Umbilical cord (tissue), 2 donors: ENCODE data around the gene TAAR6. TPM values are rescaled to one million over a fixed set of nuclear protein-coding genes. Genes with fewer than 3 reads are reported as not detected.
"Not testable (repeated sequence)": the region's sequence is repeated elsewhere in the genome, so short reads cannot be mapped to it uniquely, and the experiment has no call there.

Experiments
- DNase-seq: peaks from one replicate; pipeline ENCODE4 v3.0.0-alpha.2; 2015; ENCODE audit warnings: low spot score
- total RNA-seq: library from RNA; depleted of rRNA; stranded (reverse); fragments of >200 nt; gene quantifications from one replicate; pipeline ENCODE4 v1.2.3, GENCODE V29; 2014; ENCODE audit warnings: low replicate concordance; ENCODE audit not compliant: insufficient read depth

Gene TAAR6
- total RNA-seq, 1 donor from 2014 or later, result not detected

DNA sequence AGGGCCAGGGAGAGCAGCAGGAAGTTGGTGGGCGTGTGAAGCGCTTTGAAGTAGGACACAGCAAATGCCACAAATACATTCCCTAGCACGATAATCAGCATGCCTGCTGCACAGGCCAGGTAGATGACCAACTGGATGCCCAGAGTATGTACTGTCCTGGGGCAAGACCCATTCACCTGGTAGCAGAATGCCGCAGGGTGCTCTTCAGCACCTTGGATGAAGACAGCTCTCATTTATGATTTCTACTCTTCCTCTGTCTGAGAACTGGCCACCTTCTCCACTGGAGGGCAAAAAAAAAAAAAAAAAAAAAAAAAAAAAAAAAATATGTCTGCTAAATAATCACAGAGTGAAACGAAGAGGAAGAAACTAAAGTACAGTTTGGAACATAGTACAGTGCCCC lies 19.3 kb downstream of the TAAR6 start, which contains the start of gene TAAR5:
Gene TAAR5 (minus strand): TSS at position 288 of the 400 bp plus-strand sequence. CDS start 55 bp downstream, at position 233.
- DNase-seq, result no peak

DNA sequence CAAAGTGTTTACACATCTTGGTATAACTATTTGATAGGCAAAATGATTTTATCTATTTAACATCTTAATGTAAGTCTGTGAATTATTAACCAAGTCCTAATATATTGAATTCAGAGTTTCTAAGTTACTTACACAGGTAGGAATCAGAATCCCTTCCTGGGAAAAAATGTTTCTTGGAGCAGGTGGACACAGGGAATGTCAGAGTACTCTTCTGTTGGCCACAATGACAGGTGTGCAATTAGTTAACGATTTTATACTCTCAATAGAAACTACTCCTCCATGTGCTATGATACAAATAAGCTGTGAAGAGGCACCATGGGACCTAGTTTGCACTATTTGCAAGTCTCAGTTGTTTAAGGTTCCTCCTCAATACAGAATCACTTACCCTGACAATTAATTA lies 20.2 kb downstream of the TAAR6 start:
- no peak for DNase-seq

DNA sequence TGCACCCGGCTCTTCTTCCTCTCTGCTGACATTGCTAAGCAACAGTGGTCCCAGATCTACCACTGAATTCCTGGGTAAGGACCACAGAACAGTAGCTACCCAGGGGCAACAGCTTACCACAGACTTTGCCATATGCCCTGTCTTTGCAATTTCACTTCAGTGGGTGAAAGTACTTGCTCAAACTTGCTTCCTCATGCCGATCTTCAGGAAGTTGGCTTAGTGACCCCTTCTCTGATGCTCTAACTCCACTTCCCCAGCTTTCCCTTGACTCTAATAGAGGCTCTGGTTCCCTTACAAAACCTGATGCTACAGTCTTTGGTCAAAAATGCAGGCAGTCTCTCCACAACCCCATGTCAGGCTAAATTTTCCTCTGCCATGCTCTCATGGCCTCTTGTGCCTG lies 22.7 kb downstream of the TAAR6 start:
- DNase-seq, result no peak

DNA sequence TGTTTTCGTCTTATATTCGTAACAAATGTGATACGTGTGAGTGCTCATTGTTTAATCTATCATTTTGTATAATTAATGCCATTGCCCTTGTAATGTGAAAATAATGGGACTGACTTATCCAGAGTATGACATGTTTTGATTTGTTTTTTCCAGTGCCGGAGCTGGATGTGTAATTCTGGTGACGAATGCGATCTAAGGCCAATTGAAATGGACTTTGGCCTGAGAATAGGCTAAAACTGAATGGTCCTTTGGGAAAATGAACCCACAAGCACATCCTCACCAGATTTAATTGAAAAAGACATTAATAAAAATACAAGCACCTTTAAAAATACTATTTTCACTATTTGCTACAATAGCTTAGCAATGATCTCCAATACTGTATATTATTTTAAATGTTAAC lies 26.1 kb downstream of the TAAR6 start:
- DNase-seq, result no peak

DNA sequence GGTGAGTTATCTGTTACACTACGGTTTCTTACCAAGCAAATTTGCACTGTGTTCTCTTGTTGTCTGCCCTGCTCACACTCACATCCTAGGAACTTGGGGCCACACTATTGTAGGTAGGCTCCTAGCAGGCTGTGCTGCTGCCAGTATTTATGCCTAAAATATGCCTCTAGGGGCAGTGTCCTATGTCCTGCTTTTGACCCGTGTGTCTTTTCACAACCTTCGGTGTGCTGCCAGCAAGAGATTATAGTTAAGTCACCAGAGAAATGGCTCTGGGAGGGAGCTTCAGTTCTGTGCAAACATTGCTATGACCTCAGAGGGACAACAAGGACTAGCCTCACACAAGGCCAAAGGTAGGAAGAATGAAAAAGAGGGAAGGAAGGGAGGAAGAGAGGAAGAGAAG lies 28.4 kb downstream of the TAAR6 start:
- DNase-seq, result no peak

DNA sequence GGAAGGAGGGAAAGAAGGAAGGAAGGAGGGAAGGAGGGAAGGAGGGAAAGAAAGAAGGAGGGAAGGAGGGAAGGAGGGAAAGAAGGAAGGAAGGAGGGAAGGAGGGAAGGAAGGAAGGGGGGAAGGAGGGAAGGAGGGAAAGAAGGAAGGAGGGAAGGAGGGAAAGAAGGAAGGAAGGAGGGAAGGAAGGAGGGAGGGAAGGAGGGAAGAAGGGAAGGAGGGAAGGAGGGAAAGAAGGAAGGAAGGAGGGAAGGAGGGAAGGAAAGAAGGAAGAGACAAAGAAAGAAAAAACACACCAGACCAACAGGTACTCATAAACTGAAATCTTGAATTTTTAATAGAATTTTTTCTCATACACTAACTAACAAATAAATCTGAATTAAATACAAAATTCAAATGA lies 30.8 kb downstream of the TAAR6 start:
- DNase-seq, result not testable (repeated sequence)

DNA sequence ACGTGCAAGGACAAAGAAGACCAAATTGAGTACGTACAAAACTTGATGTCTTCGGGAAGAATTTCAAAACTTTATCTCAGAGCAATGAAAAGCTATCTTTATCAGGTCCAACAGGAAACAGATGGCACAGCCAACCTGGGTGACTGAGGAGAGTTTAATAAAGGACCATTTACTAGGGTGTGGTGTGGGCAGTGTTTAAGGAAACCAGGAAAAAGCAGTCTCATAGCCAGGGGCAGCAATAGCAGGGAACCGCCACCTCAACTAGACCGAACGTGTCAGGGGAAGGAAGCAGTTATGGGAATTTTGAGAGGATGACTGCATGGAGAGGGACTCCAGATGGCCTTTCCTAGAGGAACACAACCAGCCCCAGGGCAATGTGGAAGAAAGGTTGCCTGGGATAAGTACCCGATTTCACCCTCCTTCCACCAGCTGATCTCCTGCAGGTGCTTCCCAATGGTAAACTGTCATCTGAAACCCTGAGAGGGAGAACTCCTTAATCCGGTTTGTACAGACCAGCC lies 34.6 kb downstream of the TAAR6 start:
- DNase-seq, result no peak

DNA sequence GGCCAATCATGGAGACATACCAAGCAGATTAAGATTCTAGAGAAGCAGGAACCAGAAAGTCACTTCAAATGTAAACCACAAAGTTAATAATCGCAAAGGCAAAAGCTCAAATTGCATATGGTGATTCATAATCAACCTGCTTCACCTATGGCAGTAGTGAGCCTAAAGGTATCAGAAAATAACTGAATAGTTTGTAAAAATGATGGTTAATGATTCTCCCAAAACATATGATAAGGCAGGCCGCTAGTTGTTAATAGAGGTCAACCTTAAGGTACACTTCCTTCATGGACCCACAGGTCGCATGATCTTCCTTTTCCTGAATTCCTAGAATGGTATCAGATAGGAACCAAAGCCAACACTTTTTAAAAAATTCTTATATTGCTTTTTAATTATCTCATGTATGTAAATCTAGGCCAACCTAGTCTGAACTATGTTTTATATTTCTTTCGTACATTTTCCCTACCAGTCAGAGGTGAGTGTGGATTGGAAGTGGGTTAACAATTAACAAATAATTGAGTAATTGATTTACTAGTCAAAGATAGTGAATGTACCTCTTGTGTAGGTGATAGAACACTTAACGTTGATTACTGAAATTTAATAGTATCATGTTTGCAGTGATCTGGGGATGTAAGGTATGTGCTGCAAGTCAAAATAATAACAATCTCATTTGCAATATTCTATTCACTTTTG lies 37.6 kb downstream of the TAAR6 start:
- DNase-seq, result no peak

DNA sequence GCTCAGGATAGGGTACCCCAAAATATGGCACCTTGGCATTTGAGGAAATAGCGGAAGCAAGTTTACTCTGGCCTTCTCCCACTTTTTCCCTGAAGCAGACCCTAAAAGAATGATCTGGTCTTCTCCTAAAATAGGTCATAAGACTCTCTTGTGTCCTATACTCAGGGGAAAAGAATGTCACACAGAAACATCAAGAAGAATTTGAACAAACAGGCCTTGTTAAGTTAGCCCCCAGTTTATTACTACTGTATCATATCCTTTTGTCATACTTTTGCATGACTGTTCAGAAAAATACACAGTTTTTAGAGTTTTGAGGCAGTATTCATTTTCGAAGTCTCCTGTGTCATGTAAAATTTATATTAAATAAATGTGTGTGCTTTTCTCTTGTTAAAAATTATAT lies 41.5 kb downstream of the TAAR6 start:
- no peak for DNase-seq

DNA sequence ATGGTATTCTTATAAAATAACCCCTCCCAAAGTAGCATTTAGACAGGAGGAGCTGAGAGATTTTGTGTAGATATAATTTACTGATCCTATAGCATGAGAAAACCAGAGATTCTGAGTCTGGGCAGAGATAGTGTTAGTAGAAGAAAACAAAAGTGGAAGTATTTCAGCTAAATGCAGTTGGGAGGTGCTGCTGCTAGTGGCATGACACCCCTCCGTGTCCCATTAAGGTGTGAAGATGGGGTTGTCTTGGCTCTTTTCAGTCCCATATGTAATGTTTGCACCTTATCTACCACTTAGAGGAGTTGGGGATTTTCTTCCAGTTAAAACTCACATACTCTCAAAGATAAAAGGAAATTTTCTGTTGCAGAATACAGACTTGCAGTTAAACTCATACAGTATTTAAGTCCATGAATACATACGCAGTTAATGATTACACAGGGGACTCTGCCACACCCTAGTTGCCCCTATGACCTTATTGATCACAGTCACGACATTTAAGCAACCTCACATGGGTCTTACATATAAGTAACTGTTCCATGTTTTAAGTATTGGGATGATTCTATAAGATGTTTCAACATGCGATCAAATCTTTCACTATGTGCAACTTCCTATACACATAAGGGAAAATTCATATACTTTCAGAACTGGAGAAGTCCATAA lies 42.5 kb downstream of the TAAR6 start:
- DNase-seq, result no peak

DNA sequence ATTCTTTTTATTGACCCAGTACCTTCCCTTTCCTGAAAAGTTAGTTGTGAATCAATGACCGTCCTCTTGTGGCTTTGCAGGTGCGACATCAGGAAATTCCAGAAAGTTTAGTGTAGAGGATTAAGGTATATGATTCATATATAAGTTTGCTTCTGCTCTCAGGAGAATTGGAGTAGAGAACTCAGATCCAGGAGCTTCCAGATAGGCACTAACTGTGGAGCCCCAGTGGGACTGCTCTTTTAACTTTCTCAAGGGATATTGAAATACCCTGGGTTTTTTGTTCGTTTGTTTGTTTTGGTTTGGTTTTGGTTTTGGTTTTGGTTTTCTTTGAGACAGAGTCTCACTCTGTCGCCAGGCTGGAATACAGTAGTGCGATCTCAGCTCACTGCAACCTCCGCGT lies 44.4 kb downstream of the TAAR6 start:
- DNase-seq, result no peak

DNA sequence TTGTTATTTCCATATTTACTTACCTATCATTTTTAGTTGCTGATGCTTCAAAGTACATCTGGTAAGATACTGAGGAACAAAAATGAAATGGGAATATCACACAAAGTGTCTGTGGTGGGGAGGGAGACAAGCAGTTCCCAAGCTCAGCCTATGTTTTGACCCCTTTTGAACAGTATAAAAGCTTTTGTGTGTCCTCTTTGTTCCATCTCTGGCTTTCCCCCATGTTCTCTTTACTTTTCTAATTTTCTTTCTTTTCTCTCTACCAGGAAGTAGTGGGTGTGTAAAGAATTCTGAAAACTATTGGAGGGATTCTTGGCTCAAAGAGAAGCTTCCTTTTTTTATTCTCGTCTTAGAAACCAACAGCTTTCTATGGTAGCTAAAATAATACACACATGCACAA lies 46.6 kb downstream of the TAAR6 start:
- DNase-seq, result no peak

Other genes starting within 250 kb of the TAAR6 start
- gene MOXD1, start 168.8 kb upstream of the TAAR6 start, total RNA-seq, result 3.4 TPM
- 33.5 TPM for gene STX7, start 57.2 kb upstream of the TAAR6 start, total RNA-seq
- not detected for gene TAAR9, start 32.0 kb upstream of the TAAR6 start, total RNA-seq
- not detected for gene TAAR8, start 17.6 kb upstream of the TAAR6 start, total RNA-seq
- not detected for gene TAAR5, start 19.4 kb downstream of the TAAR6 start, total RNA-seq
- gene TAAR2, start 54.0 kb downstream of the TAAR6 start, total RNA-seq, result 2.4 TPM
- gene TAAR1, start 88.9 kb downstream of the TAAR6 start, total RNA-seq, result not detected
- gene VNN1, start 143.7 kb downstream of the TAAR6 start, total RNA-seq, result 1.4 TPM
- 3.1 TPM for gene VNN2, start 187.6 kb downstream of the TAAR6 start, total RNA-seq
- gene SLC18B1, start 228.3 kb downstream of the TAAR6 start, total RNA-seq, result 4.1 TPM
- 873 TPM for gene RPS12, start 244.2 kb downstream of the TAAR6 start, total RNA-seq